ENCODE measurements around the gene PKP3.

The PKP3 gene

DNA sequence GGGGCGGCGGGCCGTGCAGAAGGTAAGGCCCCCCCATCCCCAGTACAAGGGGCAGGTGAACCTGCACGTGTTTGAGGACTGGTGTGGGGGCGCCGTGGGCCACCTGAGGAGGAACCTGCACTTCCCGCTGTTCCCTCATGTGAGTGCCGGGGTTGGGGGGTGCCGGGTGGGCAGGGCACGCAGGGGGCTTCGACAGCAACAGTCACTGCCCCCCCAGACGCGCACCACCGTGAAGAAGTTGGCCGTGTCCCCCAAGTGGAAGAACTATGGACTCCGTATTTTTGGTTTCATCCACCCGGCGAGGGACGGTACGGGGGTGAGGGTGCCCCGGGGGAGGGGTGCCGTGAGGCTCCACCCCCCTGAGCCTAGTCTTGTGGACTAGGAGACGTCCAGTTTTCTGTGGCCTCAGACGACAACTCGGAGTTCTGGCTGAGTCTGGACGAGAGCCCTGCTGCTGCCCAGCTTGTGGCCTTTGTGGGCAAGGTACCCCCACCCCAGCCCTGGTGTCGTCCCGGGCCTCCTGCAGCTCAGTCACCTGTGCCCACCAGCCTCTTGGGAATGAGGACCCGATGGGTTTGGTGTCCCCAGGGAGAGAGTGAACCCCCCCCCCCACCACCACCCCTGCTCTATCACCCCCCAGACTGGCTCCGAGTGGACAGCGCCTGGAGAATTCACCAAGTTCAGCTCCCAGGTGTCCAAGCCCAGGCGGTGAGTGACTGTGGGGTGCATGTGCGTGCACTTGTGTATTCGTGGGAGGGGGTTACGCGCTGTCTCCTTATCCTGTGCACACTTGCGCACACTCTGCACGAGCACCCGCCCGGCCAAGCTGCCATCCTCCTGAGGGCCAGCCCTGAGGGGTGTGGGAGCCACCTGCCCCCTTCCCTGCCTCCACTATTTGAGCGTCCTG lies 20.9 kb upstream of the PKP3 start:
- TF ChIP-seq TAF1 (IDR thresholded peaks at IDR 0.05; ENCODE audit: borderline replicate concordance, insufficient read depth, low read length) (no peak), POLR2AphosphoS5 (IDR thresholded peaks at IDR 0.05; ENCODE audit: low read depth, low read length) (no peak), SIN3A (IDR thresholded peaks at IDR 0.05; ENCODE audit: borderline replicate concordance, insufficient read depth, low read length) (no peak), FOXP2 (optimal IDR thresholded peaks at IDR 0.05; ENCODE audit: borderline replicate concordance, extremely low read depth, extremely low read length, insufficient read depth) (no peak)
- TF ChIP-seq, protein P1, sequence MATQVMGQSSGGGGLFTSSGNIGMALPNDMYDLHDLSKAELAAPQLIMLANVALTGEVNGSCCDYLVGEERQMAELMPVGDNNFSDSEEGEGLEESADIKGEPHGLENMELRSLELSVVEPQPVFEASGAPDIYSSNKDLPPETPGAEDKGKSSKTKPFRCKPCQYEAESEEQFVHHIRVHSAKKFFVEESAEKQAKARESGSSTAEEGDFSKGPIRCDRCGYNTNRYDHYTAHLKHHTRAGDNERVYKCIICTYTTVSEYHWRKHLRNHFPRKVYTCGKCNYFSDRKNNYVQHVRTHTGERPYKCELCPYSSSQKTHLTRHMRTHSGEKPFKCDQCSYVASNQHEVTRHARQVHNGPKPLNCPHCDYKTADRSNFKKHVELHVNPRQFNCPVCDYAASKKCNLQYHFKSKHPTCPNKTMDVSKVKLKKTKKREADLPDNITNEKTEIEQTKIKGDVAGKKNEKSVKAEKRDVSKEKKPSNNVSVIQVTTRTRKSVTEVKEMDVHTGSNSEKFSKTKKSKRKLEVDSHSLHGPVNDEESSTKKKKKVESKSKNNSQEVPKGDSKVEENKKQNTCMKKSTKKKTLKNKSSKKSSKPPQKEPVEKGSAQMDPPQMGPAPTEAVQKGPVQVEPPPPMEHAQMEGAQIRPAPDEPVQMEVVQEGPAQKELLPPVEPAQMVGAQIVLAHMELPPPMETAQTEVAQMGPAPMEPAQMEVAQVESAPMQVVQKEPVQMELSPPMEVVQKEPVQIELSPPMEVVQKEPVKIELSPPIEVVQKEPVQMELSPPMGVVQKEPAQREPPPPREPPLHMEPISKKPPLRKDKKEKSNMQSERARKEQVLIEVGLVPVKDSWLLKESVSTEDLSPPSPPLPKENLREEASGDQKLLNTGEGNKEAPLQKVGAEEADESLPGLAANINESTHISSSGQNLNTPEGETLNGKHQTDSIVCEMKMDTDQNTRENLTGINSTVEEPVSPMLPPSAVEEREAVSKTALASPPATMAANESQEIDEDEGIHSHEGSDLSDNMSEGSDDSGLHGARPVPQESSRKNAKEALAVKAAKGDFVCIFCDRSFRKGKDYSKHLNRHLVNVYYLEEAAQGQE (IDR thresholded peaks at IDR 0.05; ENCODE audit: insufficient read depth in 1 of 2, low read depth in 2 of 2, low read length in 2 of 2) = no peak

DNA sequence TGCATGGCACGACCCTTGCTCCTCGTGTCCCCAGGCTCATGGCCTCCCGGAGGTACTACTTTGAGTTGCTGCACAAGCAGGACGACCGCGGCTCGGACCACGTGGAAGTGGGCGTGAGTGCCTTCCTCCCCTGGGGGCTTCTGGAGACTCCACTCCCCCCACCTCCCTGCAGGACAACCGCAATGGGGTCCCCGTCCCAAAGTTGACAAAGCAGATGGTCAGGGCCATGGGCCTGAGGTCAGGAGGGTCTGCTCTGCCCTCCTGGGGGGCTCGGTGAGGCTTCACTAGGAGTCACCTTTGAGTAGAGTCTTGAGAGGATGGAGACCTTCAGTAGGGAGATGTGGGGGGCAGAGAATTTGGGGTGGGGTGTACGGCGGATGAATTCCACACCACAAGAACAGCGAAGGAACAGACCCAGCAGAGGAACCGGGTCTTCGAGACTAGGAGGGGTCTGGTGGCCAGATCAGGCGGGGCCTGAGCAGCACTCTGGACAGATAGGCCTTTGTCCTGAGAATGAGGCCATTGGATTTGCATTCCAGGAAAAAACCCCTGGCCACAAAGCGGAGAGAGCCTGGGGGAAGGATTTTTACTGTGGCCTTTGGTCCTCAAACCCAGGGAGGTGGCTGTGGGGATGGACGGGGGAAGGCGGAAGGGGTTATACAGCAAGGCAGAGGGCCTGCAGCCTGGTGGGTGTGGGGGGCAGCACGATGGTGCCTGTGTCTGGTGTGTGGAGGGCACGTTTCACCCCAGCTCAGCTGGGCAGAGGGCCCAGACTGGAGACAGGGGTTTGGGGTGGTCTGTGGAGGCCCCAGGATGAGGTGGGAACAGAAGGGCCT lies 20.1 kb upstream of the PKP3 start:
- TF ChIP-seq, protein P1 (IDR thresholded peaks at IDR 0.05; ENCODE audit: insufficient read depth in 1 of 2, low read depth in 2 of 2, low read length in 2 of 2) = no peak
- TF ChIP-seq TAF1 (IDR thresholded peaks at IDR 0.05; ENCODE audit: borderline replicate concordance, insufficient read depth, low read length) = no peak
- TF ChIP-seq FOXP2 (optimal IDR thresholded peaks at IDR 0.05; ENCODE audit: borderline replicate concordance, extremely low read depth, extremely low read length, insufficient read depth) = no peak
- TF ChIP-seq SIN3A (IDR thresholded peaks at IDR 0.05; ENCODE audit: borderline replicate concordance, insufficient read depth, low read length) = no peak
- no peak for TF ChIP-seq POLR2AphosphoS5 (IDR thresholded peaks at IDR 0.05; ENCODE audit: low read depth, low read length)

DNA sequence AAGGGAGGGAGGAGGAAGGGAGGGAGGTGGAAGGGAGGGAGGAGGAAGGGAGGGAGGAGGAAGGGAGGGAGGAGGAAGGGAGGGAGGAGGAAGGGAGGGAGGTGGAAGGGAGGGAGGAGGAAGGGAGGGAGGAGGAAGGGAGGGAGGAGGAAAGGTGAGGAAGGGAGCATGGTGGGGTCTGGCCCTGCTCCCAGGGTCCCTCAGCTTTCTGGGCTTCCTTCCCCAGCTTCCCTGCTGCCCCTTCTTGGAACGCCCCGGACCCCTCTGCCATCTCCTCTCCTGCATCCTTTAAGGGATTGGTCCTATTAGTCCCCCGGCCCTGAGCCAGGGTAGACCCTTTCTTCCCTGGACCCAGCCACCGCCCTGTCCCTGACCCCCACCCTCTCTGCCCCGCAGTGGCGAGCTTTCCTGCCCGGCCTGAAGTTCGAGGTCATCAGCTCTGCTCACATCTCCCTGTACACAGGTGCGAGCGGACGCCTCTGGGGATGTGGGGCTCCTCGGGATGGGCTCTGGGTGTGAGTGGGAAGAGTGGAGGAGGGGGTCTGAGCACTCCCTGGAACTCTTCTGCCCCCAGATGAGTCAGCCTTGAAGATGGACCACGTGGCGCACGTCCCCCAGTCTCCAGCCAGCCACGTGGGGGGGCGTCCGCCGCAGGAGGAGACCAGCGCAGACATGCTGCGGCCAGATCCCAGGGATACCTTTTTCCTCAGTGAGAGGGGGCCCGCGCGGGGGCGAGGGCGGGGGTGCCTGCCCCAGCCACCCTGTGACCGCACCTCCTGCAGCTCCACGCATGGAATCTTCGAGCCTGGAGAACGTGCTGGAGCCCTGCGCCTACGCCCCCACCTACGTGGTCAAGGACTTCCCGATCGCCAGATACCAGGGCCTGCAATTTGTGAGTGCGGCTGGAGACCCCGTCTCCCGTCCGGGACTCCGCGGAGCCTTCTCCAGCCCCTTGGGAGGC lies 18.7 kb upstream of the PKP3 start:
- peak; percentile 6 for TF ChIP-seq FOXP2 (optimal IDR thresholded peaks at IDR 0.05; ENCODE audit: borderline replicate concordance, extremely low read depth, extremely low read length, insufficient read depth)
- no peak for TF ChIP-seq SIN3A (IDR thresholded peaks at IDR 0.05; ENCODE audit: borderline replicate concordance, insufficient read depth, low read length)
- no peak for TF ChIP-seq POLR2AphosphoS5 (IDR thresholded peaks at IDR 0.05; ENCODE audit: low read depth, low read length)
- no peak for TF ChIP-seq TAF1 (IDR thresholded peaks at IDR 0.05; ENCODE audit: borderline replicate concordance, insufficient read depth, low read length)

DNA sequence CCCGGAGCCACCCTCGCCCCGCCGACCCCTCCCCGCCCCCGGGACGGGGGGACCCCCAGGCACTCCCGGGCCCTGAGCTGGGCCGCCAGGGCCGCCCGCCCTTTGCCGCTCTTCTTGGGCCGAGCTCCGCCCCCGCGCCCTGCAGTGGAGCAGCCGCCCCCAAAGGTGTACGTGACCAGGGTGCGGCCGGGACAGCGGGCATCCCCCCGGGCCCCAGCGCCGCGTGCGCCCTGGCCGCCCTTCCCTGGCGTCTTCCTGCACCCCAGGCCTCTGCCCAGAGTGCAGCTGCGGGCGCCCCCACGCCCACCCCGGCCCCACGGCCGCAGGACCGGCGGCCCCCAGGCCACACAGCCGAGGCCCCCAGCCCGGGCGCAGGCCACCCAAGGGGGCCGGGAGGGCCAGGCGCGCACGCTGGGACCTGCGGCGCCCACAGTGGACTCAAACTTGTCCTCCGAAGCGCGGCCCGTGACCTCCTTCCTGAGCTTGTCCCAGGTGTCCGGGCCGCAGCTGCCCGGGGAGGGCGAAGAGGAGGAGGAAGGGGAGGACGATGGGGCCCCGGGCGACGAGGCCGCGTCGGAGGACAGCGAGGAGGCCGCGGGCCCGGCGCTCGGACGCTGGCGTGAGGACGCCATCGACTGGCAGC lies 17.4 kb upstream of the PKP3 start:
- TF ChIP-seq, protein P1 (IDR thresholded peaks at IDR 0.05; ENCODE audit: insufficient read depth in 1 of 2, low read depth in 2 of 2, low read length in 2 of 2) = no peak
- no peak for TF ChIP-seq FOXP2 (optimal IDR thresholded peaks at IDR 0.05; ENCODE audit: borderline replicate concordance, extremely low read depth, extremely low read length, insufficient read depth)
- no peak for TF ChIP-seq TAF1 (IDR thresholded peaks at IDR 0.05; ENCODE audit: borderline replicate concordance, insufficient read depth, low read length)
- no peak for TF ChIP-seq SIN3A (IDR thresholded peaks at IDR 0.05; ENCODE audit: borderline replicate concordance, insufficient read depth, low read length)
- TF ChIP-seq POLR2AphosphoS5 (IDR thresholded peaks at IDR 0.05; ENCODE audit: low read depth, low read length) = no peak
